Fibroblast of gingiva (primary cell): ENCODE results near the gene CYRIA.

Experiments
- DNase-seq: peaks from one replicate; pipeline ENCODE4 v3.0.0-alpha.2; 2011; ENCODE audit warnings: low read depth

Gene CYRIA

DNA sequence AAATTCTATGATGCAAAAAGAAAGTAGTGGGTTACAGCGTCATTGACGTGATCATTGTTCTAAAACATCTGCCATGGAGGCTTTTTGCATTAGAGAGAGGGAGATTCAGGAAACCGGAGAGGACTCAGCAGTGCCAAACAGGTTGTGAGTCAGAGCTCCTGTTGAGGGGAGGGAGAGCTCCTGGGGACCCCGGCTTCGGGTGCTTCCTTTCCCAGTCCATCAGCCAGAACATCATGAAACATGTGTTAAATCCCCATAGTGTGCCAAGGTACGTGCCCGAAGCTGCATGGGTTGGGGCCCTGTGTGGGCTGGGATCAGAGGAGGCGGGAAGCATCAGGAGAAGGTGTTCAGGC, 791 bp upstream of the CYRIA start:
- DNase-seq: peak; percentile 11

DNA sequence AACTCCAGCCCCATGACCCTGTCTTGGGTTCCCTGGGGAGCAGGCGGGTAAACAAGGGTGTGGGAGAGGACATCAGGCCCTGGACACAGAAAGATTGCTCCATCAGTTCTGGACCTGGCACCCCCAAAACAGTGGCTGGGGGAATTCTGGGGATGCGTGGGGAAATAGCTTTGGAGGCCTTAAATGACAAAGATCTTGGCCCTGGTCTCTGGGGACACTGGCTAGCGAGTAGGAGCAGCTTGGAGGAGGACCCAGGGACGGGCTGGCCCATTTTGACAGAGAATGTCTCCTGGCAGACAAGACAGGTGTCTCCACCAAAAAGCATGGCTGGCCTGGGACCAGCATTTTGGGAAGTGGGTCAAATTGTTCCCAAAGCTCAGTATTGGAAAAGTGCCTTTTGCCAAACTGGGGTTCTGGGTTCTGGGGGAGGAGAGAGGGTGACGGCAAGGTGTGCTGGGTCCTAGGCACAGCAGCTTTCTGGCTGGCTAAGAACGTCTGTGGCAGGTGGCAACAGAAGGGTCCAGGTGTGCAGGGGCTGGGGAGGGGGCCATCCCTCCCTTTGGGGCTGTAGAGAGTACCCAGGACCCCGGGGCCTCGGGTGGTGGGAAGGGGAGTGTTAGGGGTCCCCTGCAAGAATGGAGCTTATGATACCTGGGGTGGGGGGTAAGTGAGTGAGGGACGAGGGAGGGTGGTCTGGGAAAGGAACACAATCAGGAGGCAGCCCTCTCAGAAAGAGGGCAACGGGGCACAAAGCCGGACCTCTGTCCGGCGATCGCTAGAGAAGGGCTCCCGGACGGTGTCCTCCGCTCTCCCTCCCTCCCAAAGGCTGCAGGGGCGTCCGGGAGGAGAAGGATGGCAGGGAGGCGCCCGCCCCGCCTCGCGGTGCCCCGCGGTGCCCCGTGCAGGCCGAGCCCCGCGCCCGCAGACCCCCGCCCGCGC, 556 bp downstream of the CYRIA start:
- DNase-seq: no peak

GRCh38 chr2:16664052-16664731, 1.4 kb downstream of the CYRIA start:
- peak; percentile 67 for DNase-seq

- no peak for DNase-seq
Measured at GRCh38 chr2:16663121-16663905, 2.3 kb downstream of the CYRIA start.

- no peak for DNase-seq
Measured at GRCh38 chr2:16661936-16662839, 3.4 kb downstream of the CYRIA start.

GRCh38 chr2:16661526-16661925, 4.1 kb downstream of the CYRIA start:
- DNase-seq: no peak

GRCh38 chr2:16660556-16660955, 5.1 kb downstream of the CYRIA start:
- DNase-seq: no peak

DNA sequence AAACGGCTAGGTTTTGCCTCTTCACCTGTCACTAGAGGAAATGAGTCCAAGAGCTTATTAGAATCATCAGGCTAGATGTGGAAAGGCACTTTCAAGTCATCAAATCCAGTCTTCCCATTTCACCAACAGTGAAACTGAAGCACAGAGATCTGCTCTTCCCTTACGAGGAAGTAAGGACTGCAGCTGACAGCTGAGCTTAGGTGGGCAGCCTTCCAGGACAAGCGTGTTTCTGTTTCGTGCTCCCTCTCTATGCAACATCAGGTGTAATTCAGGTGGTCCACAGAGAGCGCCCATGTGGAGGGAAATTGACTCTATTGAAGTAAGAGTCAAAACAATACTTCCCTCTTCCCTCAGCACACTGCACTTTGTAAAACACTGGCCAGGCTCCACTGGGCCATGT, 5.5 kb downstream of the CYRIA start:
- no peak for DNase-seq

DNA sequence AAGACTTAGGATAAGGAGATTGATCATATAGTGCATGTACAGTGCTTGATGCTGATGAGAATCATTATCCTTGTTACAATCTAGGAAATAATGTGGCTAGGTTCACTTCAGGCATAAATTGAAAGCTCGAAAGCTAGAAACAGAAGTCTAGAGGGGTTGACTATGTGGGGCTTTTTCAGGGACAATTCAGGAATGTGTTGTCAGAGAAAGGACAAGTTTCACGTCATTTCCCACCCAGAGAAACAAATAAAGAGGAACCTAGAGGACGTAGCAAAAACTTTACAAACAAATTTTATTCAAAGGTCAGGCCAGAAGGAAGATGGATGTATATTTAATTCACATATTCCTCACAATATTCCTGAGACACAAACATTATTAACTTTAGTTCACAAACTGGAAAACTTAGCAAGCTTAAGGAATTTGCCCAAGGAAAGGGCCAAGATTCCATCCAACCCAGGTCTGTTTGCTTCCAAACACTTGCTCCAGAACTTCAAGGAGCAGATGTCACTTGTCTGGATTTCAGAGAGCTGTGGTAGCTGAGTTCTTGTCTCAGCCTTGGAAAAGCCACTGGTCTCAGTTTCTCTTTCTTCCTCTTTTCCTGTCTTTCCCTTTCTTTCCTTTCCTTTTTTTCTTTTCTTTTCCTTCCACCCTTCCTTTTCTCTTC, 7.4 kb downstream of the CYRIA start:
- no peak for DNase-seq

- DNase-seq: no peak
Measured at GRCh38 chr2:16657671-16658070, 8.0 kb downstream of the CYRIA start.

- DNase-seq: no peak
Measured at GRCh38 chr2:16656784-16657391, 8.7 kb downstream of the CYRIA start.

GRCh38 chr2:16655905-16656642, 9.6 kb downstream of the CYRIA start:
- no peak for DNase-seq

GRCh38 chr2:16655445-16655837, 10.2 kb downstream of the CYRIA start:
- no peak for DNase-seq

- DNase-seq: no peak
Measured at GRCh38 chr2:16654833-16655444, 10.7 kb downstream of the CYRIA start.

DNA sequence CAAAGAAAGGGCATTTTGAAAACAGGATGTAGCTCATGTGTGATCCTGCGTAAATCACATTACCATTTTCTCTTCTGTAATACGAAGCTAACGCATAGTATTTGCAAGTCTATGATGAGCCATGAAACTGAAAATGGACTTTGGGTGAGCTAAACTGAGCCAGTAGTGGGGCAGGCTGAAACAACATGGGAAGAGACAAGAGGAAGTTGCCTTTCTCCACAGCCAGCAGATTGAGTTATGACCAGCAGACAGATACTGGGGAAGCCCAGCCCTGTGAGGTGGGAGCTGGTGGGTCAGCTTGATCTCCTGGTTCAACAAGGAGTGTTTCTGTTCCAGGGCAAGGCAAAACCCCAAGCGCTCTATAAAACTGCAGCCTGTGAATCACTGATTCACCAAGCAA, 11.8 kb downstream of the CYRIA start:
- DNase-seq: no peak

DNA sequence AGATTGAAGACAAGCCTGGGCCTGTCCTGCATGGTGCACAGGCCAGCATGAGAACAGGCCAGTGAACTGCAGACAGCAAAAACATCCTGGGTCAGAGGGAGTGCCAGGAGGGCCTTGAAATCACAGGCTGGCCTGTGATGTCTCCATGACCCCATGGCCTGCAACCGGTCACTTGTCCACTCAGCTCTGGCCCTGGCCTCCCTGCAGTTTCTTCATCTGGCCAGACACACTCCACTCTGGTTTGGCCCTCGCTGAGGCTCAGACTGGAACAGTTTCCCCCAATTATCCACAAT, 12.6 kb downstream of the CYRIA start:
- no peak for DNase-seq

GRCh38 chr2:16652296-16653082, 13.1 kb downstream of the CYRIA start:
- DNase-seq: no peak

DNA sequence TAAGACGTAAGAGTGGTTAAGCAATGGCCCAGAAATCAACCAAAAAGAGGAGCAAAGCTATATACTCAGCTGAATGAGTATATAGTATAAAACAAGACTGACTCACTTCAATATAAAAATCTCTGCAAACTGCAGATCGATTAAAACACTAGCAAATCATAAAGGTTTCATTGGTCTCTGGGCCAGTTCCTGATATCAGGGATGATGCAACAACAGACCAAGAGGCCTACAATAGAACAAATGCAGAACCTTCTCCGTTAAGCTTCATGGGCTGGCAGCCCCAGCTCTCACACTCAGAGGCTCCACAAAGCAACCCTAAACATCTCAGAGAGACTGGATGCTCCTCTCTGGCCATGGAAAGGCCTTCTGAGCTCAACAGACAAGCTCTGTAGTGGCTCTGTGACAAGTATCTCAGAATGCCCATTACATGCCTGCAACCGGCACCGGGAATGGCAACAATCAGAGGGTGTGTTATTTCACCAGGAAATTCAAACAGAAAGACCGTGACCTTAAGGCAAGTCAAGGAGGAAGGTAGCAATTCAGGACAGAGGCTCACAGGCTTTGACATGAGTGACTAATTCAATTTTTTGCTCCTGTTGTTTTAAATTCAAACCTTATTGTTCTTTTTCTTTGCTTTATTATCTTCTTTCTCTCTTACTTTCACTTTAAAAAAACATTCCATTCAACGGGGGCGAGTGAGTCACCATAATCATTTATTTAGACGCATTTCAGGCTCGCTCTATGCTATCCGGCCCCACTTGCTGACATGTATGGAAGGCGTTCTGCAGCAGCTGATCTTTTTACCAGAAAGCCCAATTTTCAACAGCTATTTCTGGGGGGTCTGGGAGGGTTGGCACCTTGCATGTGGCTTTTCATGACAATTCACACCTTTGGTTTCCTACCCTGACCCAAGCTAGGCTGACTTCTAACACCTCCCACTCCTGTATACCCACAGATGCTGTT, 15.1 kb downstream of the CYRIA start:
- DNase-seq: no peak
